Activated CD4-positive, alpha-beta T cell treated with anti-CD3 and anti-CD28 coated beads for 36 hours (primary cell): ENCODE measurements around the gene SNX15. TPM values are rescaled to one million over a fixed set of nuclear protein-coding genes. Genes with fewer than 3 reads are reported as not detected.
"Not testable (repeated sequence)": the region's sequence is repeated elsewhere in the genome, so short reads cannot be mapped to it uniquely, and the experiment has no call there.

Source experiments
- ATAC-seq: fragments of 200-7000 bp; cut with Tn5 transposase; one replicate; pipeline ENCODE4 v1.10.0; 2021; ENCODE audit warnings: mild to moderate bottlenecking, moderate library complexity
- CTCF ChIA-PET: fragments of 350-600 bp; sonication (Branson Sonifier 250); formaldehyde crosslinking; loops from one replicate; lab custom pipeline; 2021; ENCODE audit warnings: antibody characterized with exemption; lab: Charles Lee
- POLR2A ChIA-PET: fragments of 350-600 bp; sonication (Branson Sonifier 250); formaldehyde crosslinking; loops from one replicate; lab custom pipeline; 2021; ENCODE audit warnings: antibody characterized with exemption, inconsistent platforms; lab: Charles Lee
- DNase-seq: peaks from one replicate; pipeline ENCODE4 v3.0.0-alpha.2; 2020
- H3K27ac Mint-ChIP-seq: one replicate; pipeline ENCODE4 v1.8.0; 2021; ENCODE audit warnings: mixed read lengths
- H3K27me3 Mint-ChIP-seq: one replicate; pipeline ENCODE4 v1.8.0; 2021; ENCODE audit warnings: mixed read lengths
- H3K36me3 Mint-ChIP-seq: one replicate; pipeline ENCODE4 v1.8.0; 2021; ENCODE audit warnings: low read depth, mixed read lengths
- H3K4me1 Mint-ChIP-seq: one replicate; pipeline ENCODE4 v1.8.0; 2021; ENCODE audit warnings: mixed read lengths
- H3K4me3 Mint-ChIP-seq: one replicate; pipeline ENCODE4 v1.8.0; 2021; ENCODE audit warnings: mild to moderate bottlenecking, moderate library complexity, mixed read lengths
- H3K9me3 Mint-ChIP-seq: one replicate; pipeline ENCODE4 v1.8.0; 2021; ENCODE audit warnings: low read depth, mixed read lengths
- intact Hi-C, 2 experiments: fragments of 100-400 bp; cut with DNase I in 1 of 2; cut with micrococcal nuclease in 1 of 2; formaldehyde crosslinking; loops; one replicate each; pipeline versions ENCODE4 v1.14.2 to v1.15.1; 2022 to 2024; cut with DNase I, micrococcal nuclease
- total RNA-seq, 2 experiments: library from RNA; stranded (reverse); gene quantifications; one replicate each; pipeline ENCODE4 v1.2.3, GENCODE V29; 2021

Gene SNX15, protein sequence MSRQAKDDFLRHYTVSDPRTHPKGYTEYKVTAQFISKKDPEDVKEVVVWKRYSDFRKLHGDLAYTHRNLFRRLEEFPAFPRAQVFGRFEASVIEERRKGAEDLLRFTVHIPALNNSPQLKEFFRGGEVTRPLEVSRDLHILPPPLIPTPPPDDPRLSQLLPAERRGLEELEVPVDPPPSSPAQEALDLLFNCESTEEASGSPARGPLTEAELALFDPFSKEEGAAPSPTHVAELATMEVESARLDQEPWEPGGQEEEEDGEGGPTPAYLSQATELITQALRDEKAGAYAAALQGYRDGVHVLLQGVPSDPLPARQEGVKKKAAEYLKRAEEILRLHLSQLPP
- total RNA-seq: 10 to 100 TPM; 12.1 to 14.2 TPM

DNA sequence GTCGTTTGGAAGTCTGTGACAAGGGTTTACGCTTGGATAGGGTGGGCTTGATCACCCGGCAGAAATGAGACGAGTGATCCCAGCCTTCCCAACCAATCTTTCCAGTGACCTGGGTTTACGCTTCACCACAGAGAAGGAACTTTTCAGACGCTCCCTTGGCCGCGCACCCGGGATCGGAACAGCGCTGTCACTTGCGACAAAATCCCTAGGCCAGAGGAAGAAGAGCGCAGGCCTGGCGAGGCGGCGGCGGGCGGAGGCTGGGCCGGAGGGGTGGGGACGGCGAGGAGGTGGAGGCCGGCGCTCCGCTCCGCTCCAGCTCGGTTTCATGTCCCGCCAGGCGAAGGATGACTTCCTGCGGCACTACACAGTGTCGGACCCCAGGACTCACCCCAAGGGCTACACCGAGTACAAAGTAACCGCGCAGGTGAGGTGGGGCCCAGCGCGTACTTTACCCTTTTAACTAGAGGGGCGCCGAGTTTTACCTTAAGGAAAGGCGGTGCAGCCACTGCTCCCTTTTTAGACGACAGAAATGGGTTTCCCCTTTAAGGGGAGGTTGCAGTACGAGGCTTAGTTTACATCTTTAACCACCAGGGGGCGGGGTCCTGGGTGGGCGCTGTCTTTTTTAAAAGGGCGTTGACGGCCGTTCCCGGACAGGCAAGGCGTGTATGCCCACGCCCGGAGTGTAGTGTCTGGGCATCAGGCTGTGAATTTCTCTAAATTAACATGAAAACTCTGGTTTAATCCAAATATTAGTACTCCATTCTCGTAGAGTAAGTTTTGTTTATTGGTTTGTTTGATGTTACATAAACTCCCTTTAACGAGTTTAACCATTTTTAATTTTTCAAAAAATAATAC, at the start of gene SNX15:
Gene SNX15 (plus strand): TSS at position 227 of the 855 bp plus-strand sequence. CDS start 99 bp downstream, at position 326.
- H3K27me3 Mint-ChIP-seq: no peaks in the 10 kb centered on the region
- ATAC-seq: peak; percentile 91
- no peaks in the 10 kb centered on the region for H3K36me3 Mint-ChIP-seq
- peak within 1 kb of the TSS; percentile 73 for H3K4me3 Mint-ChIP-seq
- ChIA-PET POLR2A (no interaction called here), CTCF (interaction anchor here (0.7 to 5.9 kb wide), 7 partner anchors 9 to 211 kb away, joined by 3 to 41 read pairs (median 4); partner anchors contain the start of genes ARL2 and MAJIN)
- H3K9me3 Mint-ChIP-seq: no peaks in the 10 kb centered on the region
- intact Hi-C loops: loop anchor here (1.0 kb wide), 14 partner anchors 13 to 588 kb away; partner anchors contain the start of genes ARL2 (in 2 of the 2), PPP2R5B (in 2 of the 2), ATG2A (in 1 of the 2) and CDCA5 (in 1 of the 2)
- peak within 1 kb of the TSS; percentile 86 for H3K27ac Mint-ChIP-seq
- peaks cover 21% of the 10 kb centered on the region for H3K4me1 Mint-ChIP-seq
- peak; percentile 94 for DNase-seq

DNA sequence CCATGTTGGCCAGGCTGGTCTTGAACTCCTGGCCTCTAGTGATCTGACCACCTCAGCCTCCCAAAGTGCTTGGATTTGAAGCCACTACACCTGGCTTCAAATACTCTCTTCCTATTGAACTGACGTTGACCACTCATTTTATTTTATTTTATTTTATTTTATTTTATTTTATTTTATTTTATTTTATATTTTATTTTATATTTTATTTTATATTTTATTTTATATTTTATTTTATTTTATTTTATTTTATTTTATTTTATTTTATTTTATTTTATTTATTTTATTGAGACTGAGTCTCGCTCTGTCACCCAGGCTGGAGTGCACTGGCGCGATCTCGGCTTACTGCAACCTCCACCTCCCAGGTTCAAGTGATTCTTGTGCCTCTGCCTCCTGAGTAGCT, 43.9 kb upstream of the SNX15 start:
- H3K4me3 Mint-ChIP-seq, CTCF ChIA-PET, POLR2A ChIA-PET, H3K36me3 Mint-ChIP-seq, DNase-seq, H3K9me3 Mint-ChIP-seq, intact Hi-C loops, H3K27ac Mint-ChIP-seq, H3K4me1 Mint-ChIP-seq, ATAC-seq, H3K27me3 Mint-ChIP-seq: not testable (repeated sequence)

DNA sequence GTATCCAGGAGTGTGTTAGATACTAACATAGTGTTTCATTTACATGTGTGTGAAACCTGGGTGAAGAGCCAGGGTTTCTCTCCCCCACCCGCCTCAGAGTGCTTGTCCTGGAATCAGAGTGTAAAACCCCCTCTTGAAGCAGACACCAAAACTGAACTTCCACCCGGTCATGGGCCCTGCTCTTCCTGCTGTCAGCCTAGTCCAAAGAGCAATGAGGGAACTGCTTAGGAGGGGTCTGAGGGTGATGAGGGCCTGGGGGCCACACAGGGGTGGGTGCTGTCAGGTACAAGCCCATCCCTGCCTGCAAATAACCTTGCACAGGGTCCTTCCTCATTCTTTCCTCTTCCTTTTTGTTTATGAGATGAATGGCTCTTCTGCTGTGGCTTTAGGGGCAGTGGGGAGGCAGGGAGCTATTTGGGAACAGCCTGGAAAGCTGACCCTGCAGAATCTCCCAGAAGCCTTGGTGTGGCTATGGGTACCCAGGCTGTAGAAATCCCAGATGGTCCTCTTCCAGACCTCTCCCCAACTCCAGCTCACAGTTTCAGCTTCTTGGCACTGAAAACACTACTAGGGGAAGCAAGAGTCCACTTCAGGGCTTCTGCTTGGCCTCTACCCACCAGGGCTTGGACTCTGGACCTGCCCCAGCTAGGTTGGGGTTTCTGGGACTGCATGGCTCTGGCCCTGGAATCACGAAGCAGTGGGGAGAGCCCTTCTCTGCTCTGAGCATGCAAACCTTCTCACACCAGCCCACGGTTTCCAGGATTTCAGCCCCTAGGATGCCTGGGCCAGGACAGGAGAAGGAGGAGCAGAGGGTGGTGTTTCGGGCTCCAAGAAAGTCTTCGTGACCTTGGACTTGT, 39.0 kb upstream of the SNX15 start:
- H3K36me3 Mint-ChIP-seq: no peaks in the 10 kb centered on the region
- ATAC-seq (no peak), DNase-seq (no peak)
- no peaks in the 10 kb centered on the region for H3K9me3 Mint-ChIP-seq
- no peak overlapping the region for H3K27ac Mint-ChIP-seq
- ChIA-PET CTCF (interaction anchor here (1.1 kb wide), 1 partner anchor 24 kb away, joined by 3 read pairs; no protein-coding TSS in a partner anchor), POLR2A (no interaction called here)
- no peak overlapping the region for H3K4me3 Mint-ChIP-seq
- intact Hi-C loops: no loop called here
- H3K4me1 Mint-ChIP-seq: peaks cover 13% of the 10 kb centered on the region
- peaks cover 2% of the 10 kb centered on the region for H3K27me3 Mint-ChIP-seq

DNA sequence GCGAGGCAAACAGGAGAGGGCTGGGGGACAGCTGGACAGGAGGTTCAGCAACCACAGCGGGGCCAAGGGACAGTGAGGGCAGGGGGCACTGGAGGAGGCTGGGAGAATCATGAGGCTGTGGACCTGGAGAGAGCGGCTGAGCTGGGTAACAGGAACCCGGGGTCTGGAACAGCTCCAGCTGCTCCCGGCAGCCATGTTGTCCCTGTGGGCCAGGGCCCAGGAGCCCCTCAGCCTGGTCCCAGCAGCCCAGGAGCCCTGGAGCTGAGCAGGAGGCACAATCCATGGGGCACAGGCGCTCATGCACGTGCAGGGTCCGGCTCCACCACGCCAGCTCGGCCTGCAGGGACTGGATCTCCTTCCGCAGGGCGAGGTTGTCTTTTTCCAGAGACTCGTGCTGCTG, 37.8 kb upstream of the SNX15 start:
- H3K4me1 Mint-ChIP-seq: peaks cover 13% of the 10 kb centered on the region
- CTCF ChIA-PET: no interaction called here
- POLR2A ChIA-PET: no interaction called here
- H3K27ac Mint-ChIP-seq: no peak overlapping the region
- no peak for ATAC-seq
- H3K4me3 Mint-ChIP-seq: no peak overlapping the region
- H3K9me3 Mint-ChIP-seq: no peaks in the 10 kb centered on the region
- peaks cover 2% of the 10 kb centered on the region for H3K27me3 Mint-ChIP-seq
- DNase-seq: no peak
- no peaks in the 10 kb centered on the region for H3K36me3 Mint-ChIP-seq
- intact Hi-C loops: no loop called here

DNA sequence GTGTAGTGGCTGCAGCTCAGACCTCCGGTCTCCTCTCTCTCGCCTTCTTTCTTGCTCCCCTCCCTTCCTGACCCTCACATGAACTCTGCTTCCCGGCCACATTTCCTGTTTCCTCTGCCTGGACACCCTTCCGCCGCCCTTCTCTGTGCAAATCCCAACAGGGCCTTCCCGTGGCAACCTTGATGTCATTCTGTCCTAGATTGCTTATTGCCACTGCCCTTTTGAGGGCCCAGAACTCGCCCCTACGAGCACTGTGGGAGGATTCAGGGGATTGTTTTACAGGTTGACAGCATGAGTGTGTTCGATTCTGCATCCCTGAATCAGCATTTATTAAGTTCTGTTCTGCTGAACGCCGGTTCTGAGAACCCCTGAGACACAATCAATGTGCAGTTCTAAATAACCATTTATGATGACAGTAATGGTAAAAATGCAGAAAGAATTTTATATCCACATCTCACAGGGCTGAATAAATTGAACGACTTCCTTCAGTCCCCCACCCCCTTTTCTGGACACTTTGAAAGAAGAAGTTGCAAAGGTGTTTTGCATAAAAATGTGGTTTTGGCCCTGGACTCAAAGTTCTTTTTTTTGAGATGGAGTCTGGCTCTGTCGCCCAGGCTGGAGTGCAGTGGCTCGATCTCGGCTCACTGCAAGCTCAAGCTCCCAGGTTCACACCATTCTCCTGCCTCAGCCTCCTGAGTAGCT, 36.9 kb upstream of the SNX15 start:
- Mint-ChIP-seq H3K27me3 (peaks cover 3% of the 10 kb centered on the region), H3K4me1 (peaks cover 13% of the 10 kb centered on the region), H3K27ac (no peak overlapping the region), H3K4me3 (no peak overlapping the region), H3K36me3 (no peaks in the 10 kb centered on the region), H3K9me3 (no peaks in the 10 kb centered on the region)
- DNase-seq (no peak), ATAC-seq (no peak)
- intact Hi-C loops: no loop called here
- POLR2A ChIA-PET: no interaction called here
- CTCF ChIA-PET: interaction anchor here (0.6 to 0.8 kb wide), 2 partner anchors 74 to 93 kb away, joined by 3 read pairs; no protein-coding TSS in a partner anchor

DNA sequence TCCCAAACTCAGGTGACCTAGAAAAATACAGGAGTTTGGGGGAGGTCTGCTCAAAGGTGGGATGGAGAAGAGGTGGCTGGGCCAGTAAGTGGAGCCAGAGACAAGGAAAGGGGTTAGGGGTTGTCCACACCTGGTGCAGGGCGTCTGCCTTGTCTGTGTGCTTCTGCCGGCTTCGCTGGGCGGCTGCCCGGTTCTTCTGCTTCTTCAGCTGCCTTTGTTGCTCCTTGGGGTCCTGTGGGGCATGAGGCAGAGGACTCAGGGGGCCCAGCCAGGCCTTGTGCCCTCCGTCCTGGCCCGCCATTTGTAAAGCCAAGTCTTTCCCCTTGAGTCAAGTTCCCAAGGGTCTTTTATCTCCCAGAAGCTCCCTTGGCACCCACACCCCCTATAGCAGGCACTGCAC, 32.9 kb upstream of the SNX15 start:
- POLR2A ChIA-PET: no interaction called here
- H3K4me3 Mint-ChIP-seq: no peak overlapping the region
- H3K36me3 Mint-ChIP-seq: no peaks in the 10 kb centered on the region
- CTCF ChIA-PET: interaction anchor here (0.6 to 1.8 kb wide), 3 partner anchors 19 to 123 kb away, joined by 3 to 4 read pairs (median 3); partner anchors contain the start of genes ARL2 and ZNHIT2
- H3K27me3 Mint-ChIP-seq: peaks cover 5% of the 10 kb centered on the region
- no peaks in the 10 kb centered on the region for H3K9me3 Mint-ChIP-seq
- DNase-seq (no peak), ATAC-seq (no peak)
- no peak overlapping the region for H3K27ac Mint-ChIP-seq
- peaks cover 19% of the 10 kb centered on the region for H3K4me1 Mint-ChIP-seq
- intact Hi-C loops: no loop called here

DNA sequence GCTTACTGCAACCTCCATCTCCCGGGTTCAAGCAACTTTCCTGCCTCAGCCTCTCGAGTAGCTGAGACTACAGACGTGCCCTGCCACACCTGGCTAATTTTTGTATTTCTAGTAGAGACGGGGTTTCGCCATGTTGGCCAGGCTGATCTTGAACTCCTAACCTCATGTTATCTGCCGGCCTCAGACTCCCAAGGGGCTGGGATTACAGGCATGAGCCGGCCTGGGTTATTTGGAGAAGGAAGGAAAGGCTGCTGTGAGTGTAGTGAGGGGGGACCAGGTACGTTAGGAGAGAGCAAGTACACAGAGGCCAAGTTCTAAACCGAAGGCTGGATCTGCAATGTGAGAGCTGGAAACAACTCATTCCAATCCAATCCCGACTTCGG, 30.9 kb upstream of the SNX15 start:
- no peak overlapping the region for H3K27ac Mint-ChIP-seq
- CTCF ChIA-PET: interaction anchor here (0.6 to 1.3 kb wide), 4 partner anchors 17 to 722 kb away, joined by 3 to 4 read pairs (median 4); partner anchors contain the start of gene ARL2
- POLR2A ChIA-PET: interaction anchor here (0.6 kb wide), 1 partner anchor 900 kb away, joined by 4 read pairs; no protein-coding TSS in a partner anchor
- H3K4me1 Mint-ChIP-seq: peaks cover 8% of the 10 kb centered on the region
- no peak overlapping the region for H3K4me3 Mint-ChIP-seq
- DNase-seq: no peak
- H3K36me3 Mint-ChIP-seq: no peaks in the 10 kb centered on the region
- ATAC-seq: no peak
- peaks cover 5% of the 10 kb centered on the region for H3K27me3 Mint-ChIP-seq
- H3K9me3 Mint-ChIP-seq: no peaks in the 10 kb centered on the region
- intact Hi-C loops: no loop called here

DNA sequence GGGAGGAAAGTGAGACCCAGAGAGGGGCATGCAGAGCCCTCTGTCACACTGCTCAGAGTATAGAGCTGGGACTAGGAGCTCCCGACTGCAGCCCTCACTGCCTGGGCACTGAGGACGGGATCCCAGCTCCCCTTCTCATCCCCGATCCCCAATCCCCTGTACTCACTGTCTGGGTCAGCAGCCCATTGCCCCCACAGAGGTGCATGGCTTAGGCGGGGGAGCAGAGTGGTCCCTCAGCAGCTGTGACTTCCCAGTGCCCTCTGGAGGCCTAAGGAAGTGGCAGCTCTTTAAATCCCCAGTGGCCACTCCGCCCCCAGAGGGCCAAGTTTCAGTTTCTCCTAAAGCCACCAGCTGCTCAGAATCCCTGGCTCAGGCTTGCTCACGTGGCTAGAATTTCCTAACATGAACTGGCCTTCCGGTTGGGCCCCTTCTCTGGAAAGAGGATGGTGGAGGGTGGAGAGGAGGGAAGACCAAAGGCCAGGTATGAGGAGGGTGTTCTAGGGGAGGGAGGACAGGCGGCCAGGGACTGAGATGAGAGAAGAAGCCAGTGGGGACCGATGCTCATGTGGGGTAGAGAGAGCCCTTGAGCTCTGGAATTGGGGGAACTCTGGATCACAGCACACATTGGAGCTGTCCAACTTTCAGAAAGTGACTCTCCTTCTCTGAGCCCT, 30.4 kb upstream of the SNX15 start, which contains the start of gene BATF2:
Gene BATF2 (minus strand): TSS at position 262 of the 671 bp plus-strand sequence. CDS start 57 bp downstream, at position 205.
- DNase-seq: no peak

DNA sequence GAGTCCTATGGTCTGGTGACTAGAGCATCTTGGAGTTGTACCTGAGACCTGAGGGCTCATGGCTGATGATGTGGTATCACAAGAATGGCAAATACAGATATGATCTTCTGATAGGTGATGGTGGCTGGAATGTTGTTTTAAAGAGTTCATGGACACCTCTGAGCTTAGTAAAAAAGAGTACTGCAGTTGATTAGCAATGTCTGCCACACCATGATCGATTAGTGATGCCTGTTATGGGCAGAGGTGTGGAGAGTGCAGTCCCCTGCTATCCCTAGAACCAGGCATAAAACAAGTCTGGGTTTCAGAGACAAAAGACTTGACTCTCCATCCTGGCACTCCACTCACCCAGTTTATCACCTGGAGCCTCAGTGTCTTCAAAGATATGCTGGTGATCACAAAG, 29.1 kb upstream of the SNX15 start:
- intact Hi-C loops: no loop called here
- CTCF ChIA-PET: interaction anchor here (0.6 to 1.5 kb wide), 3 partner anchors 8 to 35 kb away, joined by 3 to 4 read pairs (median 4); no protein-coding TSS in a partner anchor
- H3K9me3 Mint-ChIP-seq: no peaks in the 10 kb centered on the region
- H3K27ac Mint-ChIP-seq: peak overlapping the region; percentile 49
- ATAC-seq (peak; percentile 51), DNase-seq (peak; percentile 33)
- no peaks in the 10 kb centered on the region for H3K36me3 Mint-ChIP-seq
- H3K4me1 Mint-ChIP-seq: peaks cover 8% of the 10 kb centered on the region
- no peak overlapping the region for H3K4me3 Mint-ChIP-seq
- POLR2A ChIA-PET: no interaction called here
- peaks cover 5% of the 10 kb centered on the region for H3K27me3 Mint-ChIP-seq

More for the DNA sequence above, 30.4 kb upstream of the SNX15 start, which contains the start of gene BATF2:
- Mint-ChIP-seq H3K27ac (no peak within 1 kb of the TSS), H3K36me3 (no peaks in the 10 kb centered on the region), H3K27me3 (peaks cover 5% of the 10 kb centered on the region), H3K4me1 (peaks cover 8% of the 10 kb centered on the region), H3K9me3 (no peaks in the 10 kb centered on the region), H3K4me3 (no peak within 1 kb of the TSS)
- ChIA-PET CTCF (interaction anchor here (0.6 to 1.3 kb wide), 4 partner anchors 17 to 175 kb away, joined by 3 to 4 read pairs (median 4); partner anchors contain the start of gene ARL2), POLR2A (interaction anchor here (0.6 kb wide), 1 partner anchor 899 kb away, joined by 4 read pairs; no protein-coding TSS in a partner anchor)
- intact Hi-C loops: no loop called here
- no peak for ATAC-seq
